GOT3 (cell line): Measurements from ENCODE around the gene CDH4.

Source experiments
- DNase-seq: peaks from one replicate; lab custom pipeline; 2025; ENCODE audit warnings: mixed read lengths; lab: John Stamatoyannopoulos, UW

CDH4 gene

GRCh38 chr20:61284752-61285151 lies 32.7 kb downstream of the CDH4 start:
- no peak for DNase-seq

GRCh38 chr20:61285152-61285645 lies 33.1 kb downstream of the CDH4 start:
- no peak for DNase-seq

- no peak for DNase-seq
Measured at GRCh38 chr20:61285691-61286090, 33.6 kb downstream of the CDH4 start.

GRCh38 chr20:61287583-61288275 lies 35.7 kb downstream of the CDH4 start:
- no peak for DNase-seq

- no peak for DNase-seq
Measured at GRCh38 chr20:61288331-61288784, 36.3 kb downstream of the CDH4 start.

GRCh38 chr20:61289166-61289565 lies 37.1 kb downstream of the CDH4 start:
- DNase-seq, result no peak

- no peak for DNase-seq
Measured at GRCh38 chr20:61290721-61291120, 38.7 kb downstream of the CDH4 start.

GRCh38 chr20:61291166-61291829 lies 39.2 kb downstream of the CDH4 start:
- no peak for DNase-seq

- no peak for DNase-seq
Measured at GRCh38 chr20:61292391-61292790, 40.3 kb downstream of the CDH4 start.

GRCh38 chr20:61292821-61293612 lies 41.0 kb downstream of the CDH4 start:
- DNase-seq, result no peak

GRCh38 chr20:61293951-61294350 lies 41.9 kb downstream of the CDH4 start:
- DNase-seq, result no peak

GRCh38 chr20:61295249-61295648 lies 43.2 kb downstream of the CDH4 start:
- DNase-seq, result no peak

GRCh38 chr20:61295682-61296628 lies 43.9 kb downstream of the CDH4 start:
- DNase-seq, result no peak

- no peak for DNase-seq
Measured at GRCh38 chr20:61296629-61297019, 44.6 kb downstream of the CDH4 start.

- DNase-seq, result no peak
Measured at GRCh38 chr20:61297491-61297890, 45.4 kb downstream of the CDH4 start.

- DNase-seq, result no peak
Measured at GRCh38 chr20:61297986-61298385, 45.9 kb downstream of the CDH4 start.

- no peak for DNase-seq
Measured at GRCh38 chr20:61298661-61299060, 46.6 kb downstream of the CDH4 start.

GRCh38 chr20:61299104-61299503 lies 47.0 kb downstream of the CDH4 start:
- DNase-seq, result no peak

- DNase-seq, result no peak
Measured at GRCh38 chr20:61299618-61300017, 47.6 kb downstream of the CDH4 start.

GRCh38 chr20:61300293-61300692 lies 48.2 kb downstream of the CDH4 start:
- DNase-seq, result no peak

GRCh38 chr20:61300709-61301108 lies 48.6 kb downstream of the CDH4 start:
- DNase-seq, result no peak
